Nephron (organoid): Measurements from ENCODE around the gene DEFB123.

Experiments
- H3K27ac Mint-ChIP-seq, 3 experiments: 2 replicates each; pipeline ENCODE4 v1.8.0; 2020; ENCODE audit warnings: mixed read lengths in 3 of 3, mild to moderate bottlenecking in 2 of 3, moderate library complexity in 1 of 3
- H3K27me3 Mint-ChIP-seq: 2 replicates; pipeline ENCODE4 v1.8.0; 2021; ENCODE audit warnings: low read depth, mild to moderate bottlenecking, moderate library complexity, mixed read lengths
- H3K36me3 Mint-ChIP-seq: 2 replicates; pipeline ENCODE4 v1.8.0; 2020; ENCODE audit warnings: low read depth, mixed read lengths
- H3K4me1 Mint-ChIP-seq: 2 replicates; pipeline ENCODE4 v1.8.0; 2020; ENCODE audit warnings: mixed read lengths
- H3K4me3 Mint-ChIP-seq, 3 experiments: 2 replicates each; pipeline ENCODE4 v1.8.0; 2020; ENCODE audit warnings: mild to moderate bottlenecking in 3 of 3, mixed read lengths in 3 of 3, moderate library complexity in 2 of 3
- H3K9me3 Mint-ChIP-seq: 2 replicates; pipeline ENCODE4 v1.8.0; 2020; ENCODE audit warnings: mixed read lengths
- CTCF ChIP-seq, 3 experiments: fragments of 200-600 bp; sonication (generic); IDR thresholded peaks; one replicate each; pipeline ENCODE4 v1.5.0; 2021; ENCODE audit warnings: antibody characterized with exemption in 3 of 3; ENCODE audit not compliant: unreplicated experiment in 3 of 3

DEFB123 gene

GRCh38 chr20:31476643-31477215 is 36.3 kb downstream of the DEFB123 start:
- no peak overlapping the region for H3K27ac Mint-ChIP-seq
- H3K9me3 Mint-ChIP-seq: peaks cover 21% of the 10 kb centered on the region
- peaks cover 4% of the 10 kb centered on the region for H3K36me3 Mint-ChIP-seq
- TF ChIP-seq CTCF (IDR thresholded peaks at IDR 0.05; ENCODE audit: unreplicated experiment in 3 of 3): no peak
- peaks cover 10% of the 10 kb centered on the region for H3K27me3 Mint-ChIP-seq
- H3K4me1 Mint-ChIP-seq: no peaks in the 10 kb centered on the region
- H3K4me3 Mint-ChIP-seq: no peak overlapping the region

- peaks cover 14% of the 10 kb centered on the region for H3K9me3 Mint-ChIP-seq
- no peak overlapping the region for H3K27ac Mint-ChIP-seq
- no peak overlapping the region for H3K4me3 Mint-ChIP-seq
- peaks cover 15% of the 10 kb centered on the region for H3K27me3 Mint-ChIP-seq
- H3K36me3 Mint-ChIP-seq: no peaks in the 10 kb centered on the region
- no peaks in the 10 kb centered on the region for H3K4me1 Mint-ChIP-seq
- no peak for TF ChIP-seq CTCF (IDR thresholded peaks at IDR 0.05; ENCODE audit: unreplicated experiment in 3 of 3)
Observed at GRCh38 chr20:31484001-31484400, 43.6 kb downstream of the DEFB123 start.

GRCh38 chr20:31485450-31486339 is 45.3 kb downstream of the DEFB123 start:
- no peak overlapping the region for H3K4me3 Mint-ChIP-seq
- H3K36me3 Mint-ChIP-seq: no peaks in the 10 kb centered on the region
- no peak for TF ChIP-seq CTCF (IDR thresholded peaks at IDR 0.05; ENCODE audit: unreplicated experiment in 3 of 3)
- no peaks in the 10 kb centered on the region for H3K4me1 Mint-ChIP-seq
- H3K27ac Mint-ChIP-seq: no peak overlapping the region
- H3K9me3 Mint-ChIP-seq: peaks cover 10% of the 10 kb centered on the region
- H3K27me3 Mint-ChIP-seq: peaks cover 15% of the 10 kb centered on the region

GRCh38 chr20:31488115-31488514 is 47.7 kb downstream of the DEFB123 start:
- no peak for TF ChIP-seq CTCF (IDR thresholded peaks at IDR 0.05; ENCODE audit: unreplicated experiment in 3 of 3)
- Mint-ChIP-seq H3K4me3 (no peak overlapping the region), H3K9me3 (peaks cover 10% of the 10 kb centered on the region), H3K4me1 (no peaks in the 10 kb centered on the region), H3K36me3 (no peaks in the 10 kb centered on the region), H3K27ac (no peak overlapping the region), H3K27me3 (peaks cover 7% of the 10 kb centered on the region)

GRCh38 chr20:31489152-31489551 is 48.7 kb downstream of the DEFB123 start:
- Mint-ChIP-seq H3K9me3 (peaks cover 10% of the 10 kb centered on the region), H3K4me1 (no peaks in the 10 kb centered on the region), H3K27ac (no peak overlapping the region), H3K4me3 (no peak overlapping the region), H3K27me3 (peaks cover 10% of the 10 kb centered on the region), H3K36me3 (no peaks in the 10 kb centered on the region)
- TF ChIP-seq CTCF (IDR thresholded peaks at IDR 0.05; ENCODE audit: unreplicated experiment in 3 of 3): no peak
